DMS114 treated with DMSO at 0.1 percent for 48 hours (cell line): ENCODE results near the gene SUMO2.
"Not testable (repeated sequence)": the region's sequence is repeated elsewhere in the genome, so short reads cannot be mapped to it uniquely, and the experiment has no call there.

Experiments used
- DNase-seq: peaks from one replicate; lab custom pipeline; 2025; ENCODE audit not compliant: unreplicated experiment; lab: John Stamatoyannopoulos, UW

The SUMO2 gene

DNA sequence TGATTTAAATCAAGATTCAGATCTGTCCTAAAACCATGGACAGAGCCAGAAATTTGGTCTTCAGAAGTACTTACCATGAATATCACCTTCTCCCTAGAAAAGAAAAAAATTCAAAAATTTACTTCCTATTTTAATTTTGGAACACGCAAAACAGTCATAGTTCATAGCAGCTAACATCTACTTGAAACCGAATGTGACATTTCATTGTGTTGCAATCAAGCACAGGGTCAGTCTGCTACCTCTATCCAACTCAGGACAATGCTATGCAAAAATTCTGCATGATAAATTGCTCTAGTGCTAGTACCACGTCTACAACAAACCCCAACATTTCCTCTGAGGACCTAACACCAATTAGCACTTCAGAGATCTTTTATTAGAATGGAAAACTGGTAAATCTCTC is 36.2 kb downstream of the SUMO2 start:
- DNase-seq: no peak

DNA sequence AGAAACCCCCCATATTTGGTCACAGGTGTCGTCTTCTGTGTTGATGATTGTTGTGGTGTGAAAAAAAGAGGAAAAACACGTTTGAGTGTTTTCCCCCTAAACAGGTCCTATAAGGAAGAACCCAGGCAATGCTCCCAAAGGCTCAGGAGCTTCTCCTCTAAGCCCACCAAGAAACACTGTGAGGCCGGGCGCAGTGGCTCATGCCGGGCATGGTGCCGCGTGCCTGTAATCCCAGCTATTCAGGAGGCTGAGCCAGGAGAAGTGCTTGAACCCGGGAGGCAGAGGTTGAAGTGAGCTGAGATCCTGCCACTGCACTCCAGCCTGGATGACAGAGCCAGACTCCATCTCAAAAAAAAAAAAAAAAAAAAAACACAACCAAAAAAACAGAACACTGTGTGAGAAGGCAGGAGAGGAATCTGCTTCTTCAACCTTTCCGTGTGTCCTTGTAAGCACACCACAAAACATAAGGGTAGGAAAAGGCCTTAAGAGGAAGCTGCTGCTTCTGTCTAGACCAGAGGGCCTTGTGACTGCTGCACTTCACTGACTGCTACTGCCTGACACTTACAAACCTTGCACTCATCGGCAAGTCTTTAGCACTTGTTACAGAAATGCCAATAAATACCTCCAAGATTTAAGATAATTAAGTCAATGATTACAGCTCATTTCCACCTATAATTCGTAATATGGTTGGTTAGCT is 37.8 kb downstream of the SUMO2 start:
- no peak for DNase-seq

DNA sequence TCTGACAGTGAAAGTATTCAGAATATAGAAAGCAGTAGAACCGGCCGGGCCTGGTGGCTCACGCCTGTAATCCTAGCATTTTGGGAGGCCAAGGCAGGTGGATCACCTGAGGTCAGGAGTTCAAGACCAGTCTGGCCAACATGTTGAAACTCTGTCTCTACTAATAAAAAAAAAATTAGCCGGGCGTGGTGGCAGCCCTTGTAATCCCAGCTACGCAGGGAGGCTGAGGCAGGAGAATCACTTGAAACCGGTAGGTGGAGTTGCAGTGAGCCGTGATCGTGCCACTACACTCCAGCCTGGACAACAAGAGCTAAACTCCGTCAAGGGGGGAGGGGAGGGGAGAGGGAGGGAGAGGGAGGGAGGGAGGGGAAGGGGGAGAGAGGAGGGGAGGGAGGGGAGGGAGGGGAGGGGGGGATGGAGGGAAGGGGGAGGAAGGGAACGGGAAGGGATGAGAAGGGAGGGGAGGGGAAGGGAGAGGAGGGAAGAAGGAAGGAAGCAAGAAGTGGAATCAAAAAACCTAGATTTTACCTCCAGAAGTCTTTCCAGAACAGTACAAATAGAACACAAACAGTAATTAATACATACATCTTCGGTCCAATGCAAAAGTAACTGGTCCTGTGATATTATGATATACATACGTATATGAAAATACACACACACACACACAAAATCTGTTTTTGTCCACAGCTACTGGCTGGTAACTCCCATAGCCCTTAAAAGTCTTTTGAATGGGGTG is 40.4 kb downstream of the SUMO2 start:
- no peak for DNase-seq

GRCh38 chr17:75138519-75138918 is 44.2 kb downstream of the SUMO2 start:
- DNase-seq: no peak

DNA sequence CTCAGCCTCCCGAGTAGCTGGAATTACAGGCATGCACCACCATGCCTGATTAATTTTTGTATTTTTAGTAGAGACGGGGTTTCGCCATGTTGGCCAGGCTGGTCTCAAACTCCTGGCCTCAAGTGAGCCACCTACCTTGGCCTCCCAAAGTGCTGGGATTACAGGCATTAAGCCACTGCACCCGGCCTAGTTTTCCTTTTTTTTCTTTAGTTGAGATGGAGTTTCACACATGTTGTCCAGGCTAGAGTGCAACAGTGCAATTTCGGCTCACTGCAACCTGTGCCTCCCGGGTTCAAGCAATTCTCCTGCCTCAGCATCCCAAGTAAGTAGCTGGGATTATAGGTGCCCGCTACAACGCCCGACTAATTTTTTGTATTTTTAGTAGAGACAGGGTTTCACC is 45.0 kb downstream of the SUMO2 start:
- DNase-seq: not testable (repeated sequence)

GRCh38 chr17:75135946-75136345 is 46.8 kb downstream of the SUMO2 start:
- no peak for DNase-seq

DNA sequence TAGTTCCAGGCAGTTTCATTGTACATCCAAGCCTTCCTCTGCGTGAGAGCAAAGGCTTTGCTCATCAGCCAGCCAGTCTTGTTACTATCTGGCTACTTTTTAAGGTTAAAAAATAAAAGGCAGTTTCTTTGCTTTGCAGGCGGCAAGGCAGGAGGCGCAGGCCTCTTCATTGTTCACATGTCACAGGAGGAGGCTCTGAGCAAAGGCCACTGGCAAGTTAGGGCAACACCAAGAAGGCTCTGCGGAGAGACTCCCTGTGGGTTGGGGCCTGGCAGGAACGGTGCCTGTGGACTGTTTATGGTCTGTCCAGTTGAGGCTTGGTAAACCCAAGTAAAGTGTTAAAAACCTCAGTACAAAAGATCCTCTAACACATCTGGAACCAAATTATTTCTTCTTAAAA is 47.3 kb downstream of the SUMO2 start:
- no peak for DNase-seq

DNA sequence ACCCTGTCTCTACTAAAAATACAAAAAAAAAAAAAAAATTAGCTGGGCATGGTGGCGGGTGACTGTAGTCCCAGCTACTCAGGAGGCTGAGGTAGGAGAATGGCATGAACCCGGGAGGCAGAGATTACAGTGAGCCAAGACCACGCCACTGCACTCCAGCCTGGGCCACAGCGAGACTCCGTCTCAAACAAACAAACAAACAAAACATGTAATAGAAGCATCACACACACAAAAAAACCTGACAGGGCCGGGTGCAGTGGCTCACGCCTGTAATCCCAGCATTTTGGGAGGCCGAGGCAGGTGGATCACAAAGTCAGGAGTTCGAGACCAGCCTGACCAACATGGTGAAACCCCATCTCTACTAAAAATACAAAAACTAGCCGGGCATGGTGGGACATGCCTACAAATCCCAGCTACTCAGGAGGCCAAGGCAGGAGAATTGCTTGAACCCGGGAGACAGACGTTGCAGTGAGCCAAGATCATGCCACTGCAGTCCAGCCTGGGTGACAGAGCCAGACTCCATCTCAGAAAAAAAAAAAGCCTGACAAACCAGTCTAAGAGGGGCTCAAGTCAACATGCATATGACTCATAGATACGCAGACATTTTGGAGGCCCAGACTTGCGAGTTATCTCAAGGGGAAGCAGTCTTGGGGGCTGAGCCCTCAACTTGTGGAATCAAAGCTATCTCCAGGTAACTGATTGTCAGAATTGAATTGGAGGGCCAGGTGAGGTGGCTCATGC is 49.0 kb downstream of the SUMO2 start:
- not testable (repeated sequence) for DNase-seq

GRCh38 chr17:75133001-75133400 is 49.8 kb downstream of the SUMO2 start:
- DNase-seq: no peak

GRCh38 chr17:75132018-75133000 is 50.5 kb downstream of the SUMO2 start:
- not testable (repeated sequence) for DNase-seq

DNA sequence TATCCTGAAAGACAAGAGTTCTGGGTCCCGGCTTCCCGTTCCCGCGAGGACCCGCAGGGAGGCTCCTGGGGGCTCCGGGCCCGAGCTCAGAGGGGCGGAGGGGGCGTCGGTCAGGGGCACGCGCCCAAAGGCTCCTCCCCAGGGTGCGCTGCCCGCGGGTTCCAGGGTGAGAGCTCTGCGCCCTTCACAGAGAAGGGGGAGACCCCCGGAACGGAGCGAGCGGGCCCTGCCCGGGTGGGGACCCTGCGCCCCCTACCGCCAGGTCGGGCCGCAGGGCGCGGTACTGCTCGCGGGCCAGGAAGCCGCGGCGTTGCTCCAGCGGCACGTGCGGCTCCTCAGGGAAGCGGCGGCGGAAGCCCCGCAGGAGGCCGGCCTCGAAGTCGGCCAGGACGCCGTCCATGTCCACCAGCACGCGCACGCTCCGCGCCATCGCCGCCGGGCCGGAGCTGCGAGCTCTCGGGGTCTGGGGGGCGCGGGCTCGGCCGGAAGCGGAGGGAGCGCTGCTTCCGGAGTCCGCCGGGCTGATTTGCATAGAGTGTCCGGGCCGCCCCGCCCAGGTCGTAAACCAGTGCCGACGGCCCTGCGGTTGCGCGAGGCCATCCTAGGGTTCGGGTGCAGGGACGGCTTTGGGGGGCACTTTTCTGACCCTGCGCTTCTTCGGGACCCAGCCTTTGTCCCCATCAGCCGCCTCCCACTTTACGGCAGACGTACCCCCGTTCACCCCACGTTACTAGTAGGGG is 51.3 kb downstream of the SUMO2 start, which contains the start of gene NT5C:
Gene NT5C (minus strand): TSS at position 465 of the 740 bp plus-strand sequence. CDS start 35 bp downstream, at position 430.
- peak; percentile 62 for DNase-seq

DNA sequence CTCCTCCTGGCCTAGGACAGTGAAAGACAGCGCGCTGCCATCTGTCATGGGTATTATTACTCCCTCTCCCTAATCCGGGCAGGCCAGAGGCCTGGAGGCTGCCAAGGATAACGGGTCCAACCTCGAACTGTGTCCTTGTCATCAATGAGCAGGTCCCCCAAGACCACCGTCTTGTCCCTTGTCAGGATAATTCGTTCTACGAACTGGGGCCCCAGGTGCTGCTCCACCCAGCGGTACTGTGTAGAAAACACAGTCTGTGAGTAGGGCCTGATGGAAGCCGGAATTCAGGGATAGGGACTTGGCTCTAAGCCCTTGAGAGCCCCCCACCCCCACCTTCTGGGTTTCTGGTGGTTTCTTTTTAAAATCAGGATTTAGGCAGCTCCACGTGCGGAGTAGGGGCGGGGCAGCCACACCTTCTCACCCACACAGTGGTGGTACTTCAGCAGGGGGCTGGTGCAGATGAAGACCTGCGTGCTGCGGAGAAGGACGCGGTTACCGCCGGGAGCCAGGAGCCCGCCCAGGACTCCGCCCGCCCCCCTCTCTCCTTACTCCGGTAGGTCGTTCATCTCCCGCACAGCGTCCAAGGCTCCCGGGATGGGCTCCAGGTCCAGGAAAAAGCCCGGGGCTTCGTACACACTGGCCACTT is 52.0 kb downstream of the SUMO2 start:
- DNase-seq: peak; percentile 46

DNA sequence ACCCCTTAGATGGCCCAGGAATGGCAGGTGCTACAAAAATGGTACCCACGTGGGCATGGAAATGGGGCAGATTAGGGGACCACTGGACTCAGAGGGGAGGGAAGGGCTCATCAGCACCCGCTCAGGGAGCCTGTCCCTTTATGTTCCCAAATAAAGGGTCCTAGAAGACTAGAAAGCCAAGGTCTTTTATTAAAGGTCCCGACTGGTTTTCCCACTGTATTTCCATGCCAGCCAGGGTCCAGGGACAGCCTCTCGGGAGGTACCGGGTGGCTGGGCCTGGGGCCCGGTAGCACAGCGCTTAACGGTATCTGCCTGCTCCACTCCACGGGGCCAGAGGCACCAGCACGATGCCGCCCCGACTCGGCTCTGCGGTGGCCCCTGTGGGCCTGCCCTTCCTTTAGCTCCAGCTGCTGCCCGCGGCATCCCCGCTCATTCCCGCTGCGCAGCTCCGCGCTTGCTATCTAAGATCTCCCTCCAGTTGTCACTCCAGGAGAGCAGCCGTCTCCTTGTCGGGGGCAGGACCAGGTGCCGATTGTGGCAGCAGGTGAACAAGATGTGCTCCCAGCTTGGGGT is 52.6 kb downstream of the SUMO2 start:
- no peak for DNase-seq

DNA sequence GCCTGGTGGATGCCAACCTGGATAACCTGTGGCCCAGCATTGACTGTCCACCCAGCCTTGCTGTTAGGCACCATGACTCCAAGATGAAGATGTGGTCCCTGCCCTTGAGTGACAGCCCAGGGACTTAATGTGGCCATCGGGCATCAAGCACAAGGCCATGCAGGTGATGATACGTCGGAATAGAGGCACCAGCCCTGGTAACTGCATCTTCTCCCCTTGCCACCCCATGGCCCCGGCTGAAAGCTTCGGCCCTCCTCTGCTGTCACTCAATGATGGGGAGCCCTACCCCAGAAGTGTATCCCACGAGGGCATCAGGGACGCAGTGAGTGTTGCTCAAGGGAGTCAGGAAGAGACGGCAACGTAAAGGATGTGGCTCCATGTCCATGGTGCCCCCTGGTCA is 53.2 kb downstream of the SUMO2 start:
- DNase-seq: no peak

GRCh38 chr17:75128694-75129505 is 53.9 kb downstream of the SUMO2 start:
- DNase-seq: no peak

DNA sequence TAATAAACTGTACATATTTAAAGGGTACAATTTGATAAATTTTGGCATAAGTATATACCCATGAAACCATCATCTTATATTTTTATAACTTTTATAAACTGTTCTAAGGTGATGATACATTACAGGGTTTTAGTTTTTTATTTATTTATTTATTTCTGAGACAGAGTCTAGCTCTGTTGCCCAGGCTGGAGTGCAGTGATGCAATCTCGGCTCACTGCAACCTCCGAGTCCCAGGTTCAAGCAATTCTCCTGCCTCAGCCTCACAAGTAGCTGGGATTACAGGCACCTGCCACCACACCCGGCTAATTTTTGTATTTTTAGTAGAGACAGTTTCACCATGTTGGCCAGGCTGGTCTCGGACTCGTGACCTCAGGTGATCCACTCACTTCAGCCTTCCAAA is 54.8 kb downstream of the SUMO2 start:
- not testable (repeated sequence) for DNase-seq

DNA sequence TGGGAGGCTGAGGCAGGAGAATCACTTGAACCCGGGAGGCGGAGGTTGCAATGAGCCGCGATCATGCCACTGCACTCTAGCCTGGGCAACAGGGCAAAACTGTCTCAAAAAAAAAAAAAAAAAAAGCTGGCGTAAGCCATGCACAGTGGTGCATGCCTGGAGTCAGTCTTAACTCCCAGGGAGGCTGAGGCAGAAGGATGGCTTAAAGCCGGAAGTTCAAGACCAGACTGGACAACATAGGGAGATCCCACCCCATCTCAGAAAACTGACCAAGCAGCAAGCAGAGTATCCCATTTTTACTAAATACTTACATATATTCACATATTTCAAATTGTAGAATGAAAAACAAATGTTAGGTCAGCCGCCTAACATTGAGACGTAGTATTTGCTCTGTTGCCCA is 55.8 kb downstream of the SUMO2 start:
- no peak for DNase-seq

DNA sequence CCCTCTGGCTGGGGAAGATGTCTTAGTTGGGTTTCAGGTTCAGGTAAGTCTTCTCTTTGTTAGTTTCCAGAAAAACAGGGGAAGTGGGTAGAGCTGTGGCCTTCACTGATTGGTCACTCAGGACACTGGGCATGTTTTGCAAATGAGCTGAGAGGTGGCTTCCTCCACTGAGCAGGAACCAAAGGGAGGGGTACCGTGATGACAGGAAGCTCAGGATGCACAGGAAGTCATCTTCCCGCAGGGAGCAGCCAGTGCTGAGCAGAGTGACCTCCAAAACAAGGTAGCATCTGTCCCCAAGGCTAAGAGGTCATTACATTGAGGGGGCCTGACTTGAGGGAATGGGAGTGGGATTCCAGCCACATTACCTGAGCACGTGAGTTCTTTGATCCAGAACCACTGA is 56.8 kb downstream of the SUMO2 start:
- DNase-seq: no peak
